K562 (cell line): Measurements from ENCODE around the gene GPN1. TPM values are rescaled to one million over a fixed set of nuclear protein-coding genes. Genes with fewer than 3 reads are reported as not detected.

ENCODE experiments used
- CHD7 ChIP-seq: fragments of 200-600 bp; sonication (generic); IDR thresholded peaks from one replicate; pipeline ENCODE4 v1.6.1; 2012; ENCODE audit warnings: mild to moderate bottlenecking, low read depth, low read length, inconsistent platforms
- IFI16 ChIP-seq: fragments of 250-450 bp; sonication (Bioruptor Pico); IDR thresholded peaks from 2 replicates; pipeline ENCODE4 v2.1.2; 2022; ENCODE audit warnings: mild to moderate bottlenecking, inconsistent platforms
- PCBP2 ChIP-seq: fragments of 200-400 bp; formaldehyde crosslinking; IDR thresholded peaks from 2 replicates; pipeline ENCODE4 v1.6.1; 2018; ENCODE audit warnings: low read length, low read depth, mild to moderate bottlenecking, moderate library complexity; ENCODE audit not compliant: poor library complexity, severe bottlenecking
- SAFB2 ChIP-seq: fragments of 200-400 bp; formaldehyde crosslinking; IDR thresholded peaks from 2 replicates; pipeline ENCODE4 v1.6.1; 2018; ENCODE audit warnings: borderline replicate concordance, low read length, low read depth, moderate library complexity; ENCODE audit not compliant: severe bottlenecking
- TSC22D4 ChIP-seq: fragments of 450-650 bp; IDR thresholded peaks from 2 replicates; pipeline ENCODE4 v1.6.1; 2016; ENCODE audit warnings: missing genetic modification characterization, missing biosample characterization, control low read depth
- USF1 ChIP-seq: sonication (generic); formaldehyde crosslinking; IDR thresholded peaks from 2 replicates; pipeline ENCODE4 v1.9.0; 2022; ENCODE audit warnings: mild to moderate bottlenecking, missing genetic modification reagents
- ZEB2 ChIP-seq: fragments of 450-650 bp; IDR thresholded peaks from 2 replicates; pipeline ENCODE4 v1.6.1; 2016
- ZNF444 ChIP-seq: fragments of 250-450 bp; sonication (Bioruptor Pico); IDR thresholded peaks from 2 replicates; pipeline ENCODE4 v1.4.0; 2020; ENCODE audit warnings: mild to moderate bottlenecking, moderate library complexity
- polyA plus RNA-seq, 8 experiments: library from polyadenylated mRNA; depleted of rRNA in 4 of 8; stranded (reverse) in 5 of 8; unstranded in 3 of 8; fragments of >200 nt; fragmentation: Nextera tagmentation in 2 of 8; fragmentation: Illumina TruSeq in 1 of 8; extraction: Ambion mirVana in 2 of 8; extraction: Trizol in 1 of 8; gene quantifications; 2 replicates each; pipeline versions ENCODE4 v1.2.1 to v1.2.3, GENCODE V29; 2011 to 2014; ENCODE audit warnings: inconsistent platforms in 1 of 8, missing spikeins in 1 of 8
- total RNA-seq, 7 experiments: library from RNA; depleted of rRNA in 6 of 7; stranded (reverse); fragments of >200 nt in 6 of 7; fragmentation: Illumina TruSeq in 2 of 7; extraction: Trizol in 2 of 7; gene quantifications; 2 replicates each; pipeline versions ENCODE4 v1.2.1 to v1.2.3, GENCODE V29; 2011 to 2021; ENCODE audit warnings: low replicate concordance in 1 of 7
- TF ChIP-seq, protein P1 (sequence below): sonication (generic); formaldehyde crosslinking; IDR thresholded peaks from 2 replicates; pipeline ENCODE4 v1.9.0; 2022; ENCODE audit warnings: mild to moderate bottlenecking, missing genetic modification reagents
- TF ChIP-seq, protein P2 (sequence below): sonication (generic); formaldehyde crosslinking; IDR thresholded peaks from 2 replicates; pipeline ENCODE4 v1.8.1; 2022; ENCODE audit warnings: missing genetic modification reagents
- TF ChIP-seq, protein P3 (sequence below), 2 experiments: fragments of 450-650 bp in 1 of 2; IDR thresholded peaks; 2 replicates each; pipeline ENCODE4 v1.6.1; 2011 to 2017; ENCODE audit warnings: low read depth in 2 of 2, antibody characterized with exemption in 1 of 2, borderline replicate concordance in 1 of 2, low read length in 1 of 2, mild to moderate bottlenecking in 1 of 2, mixed read lengths in 1 of 2; ENCODE audit not compliant: control insufficient read depth in 1 of 2

Gene GPN1
- total and polyA plus RNA-seq, 9 of the 15 experiments (the other 6 are each of a cell fraction or from before 2014, with no cell fraction given), result 23.4 to 171 (median 48.2) TPM

DNA sequence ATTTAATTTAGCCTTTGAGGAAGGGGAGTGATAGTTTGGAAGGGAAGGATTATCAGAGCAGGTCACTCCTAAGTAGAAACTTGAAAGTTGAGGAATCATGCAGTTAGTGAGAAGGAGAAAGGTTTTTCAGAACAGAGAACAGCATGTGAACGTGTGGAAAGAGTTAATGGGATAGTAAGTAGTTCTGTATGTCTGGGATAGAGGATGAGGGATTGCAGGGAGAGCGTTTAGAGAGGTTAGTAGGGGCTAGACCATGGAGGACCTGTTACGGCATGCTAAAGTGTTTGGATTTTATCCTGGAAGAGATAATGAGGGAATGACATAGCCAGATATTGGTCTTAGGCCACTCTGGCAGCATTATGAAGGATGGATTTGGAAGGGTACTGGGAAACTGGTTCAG lies 44.3 kb upstream of the GPN1 start (continued):
- TF ChIP-seq CHD7, result no peak
- TF ChIP-seq, protein P1, sequence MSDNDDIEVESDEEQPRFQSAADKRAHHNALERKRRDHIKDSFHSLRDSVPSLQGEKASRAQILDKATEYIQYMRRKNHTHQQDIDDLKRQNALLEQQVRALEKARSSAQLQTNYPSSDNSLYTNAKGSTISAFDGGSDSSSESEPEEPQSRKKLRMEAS (CRISPR knock-in tag), result no peak
- TF ChIP-seq, protein P2, sequence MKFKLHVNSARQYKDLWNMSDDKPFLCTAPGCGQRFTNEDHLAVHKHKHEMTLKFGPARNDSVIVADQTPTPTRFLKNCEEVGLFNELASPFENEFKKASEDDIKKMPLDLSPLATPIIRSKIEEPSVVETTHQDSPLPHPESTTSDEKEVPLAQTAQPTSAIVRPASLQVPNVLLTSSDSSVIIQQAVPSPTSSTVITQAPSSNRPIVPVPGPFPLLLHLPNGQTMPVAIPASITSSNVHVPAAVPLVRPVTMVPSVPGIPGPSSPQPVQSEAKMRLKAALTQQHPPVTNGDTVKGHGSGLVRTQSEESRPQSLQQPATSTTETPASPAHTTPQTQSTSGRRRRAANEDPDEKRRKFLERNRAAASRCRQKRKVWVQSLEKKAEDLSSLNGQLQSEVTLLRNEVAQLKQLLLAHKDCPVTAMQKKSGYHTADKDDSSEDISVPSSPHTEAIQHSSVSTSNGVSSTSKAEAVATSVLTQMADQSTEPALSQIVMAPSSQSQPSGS (CRISPR knock-in tag), result no peak
- TF ChIP-seq ZEB2, result no peak
- TF ChIP-seq, protein P3, sequence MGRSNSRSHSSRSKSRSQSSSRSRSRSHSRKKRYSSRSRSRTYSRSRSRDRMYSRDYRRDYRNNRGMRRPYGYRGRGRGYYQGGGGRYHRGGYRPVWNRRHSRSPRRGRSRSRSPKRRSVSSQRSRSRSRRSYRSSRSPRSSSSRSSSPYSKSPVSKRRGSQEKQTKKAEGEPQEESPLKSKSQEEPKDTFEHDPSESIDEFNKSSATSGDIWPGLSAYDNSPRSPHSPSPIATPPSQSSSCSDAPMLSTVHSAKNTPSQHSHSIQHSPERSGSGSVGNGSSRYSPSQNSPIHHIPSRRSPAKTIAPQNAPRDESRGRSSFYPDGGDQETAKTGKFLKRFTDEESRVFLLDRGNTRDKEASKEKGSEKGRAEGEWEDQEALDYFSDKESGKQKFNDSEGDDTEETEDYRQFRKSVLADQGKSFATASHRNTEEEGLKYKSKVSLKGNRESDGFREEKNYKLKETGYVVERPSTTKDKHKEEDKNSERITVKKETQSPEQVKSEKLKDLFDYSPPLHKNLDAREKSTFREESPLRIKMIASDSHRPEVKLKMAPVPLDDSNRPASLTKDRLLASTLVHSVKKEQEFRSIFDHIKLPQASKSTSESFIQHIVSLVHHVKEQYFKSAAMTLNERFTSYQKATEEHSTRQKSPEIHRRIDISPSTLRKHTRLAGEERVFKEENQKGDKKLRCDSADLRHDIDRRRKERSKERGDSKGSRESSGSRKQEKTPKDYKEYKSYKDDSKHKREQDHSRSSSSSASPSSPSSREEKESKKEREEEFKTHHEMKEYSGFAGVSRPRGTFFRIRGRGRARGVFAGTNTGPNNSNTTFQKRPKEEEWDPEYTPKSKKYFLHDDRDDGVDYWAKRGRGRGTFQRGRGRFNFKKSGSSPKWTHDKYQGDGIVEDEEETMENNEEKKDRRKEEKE (IDR thresholded peaks at IDR 0.05; ENCODE audit: borderline replicate concordance in 1 of 2, control insufficient read depth in 1 of 2, low read depth in 2 of 2, low read length in 1 of 2), result no peak
- no peak for TF ChIP-seq TSC22D4 (tag)
- no peak for TF ChIP-seq USF1 (CRISPR knock-in tag)
- TF ChIP-seq IFI16 (CRISPR knock-in tag), result no peak
- no peak for TF ChIP-seq ZNF444
- TF ChIP-seq SAFB2, result no peak
- TF ChIP-seq PCBP2, result no peak
